CD14-positive monocyte (primary cell): ENCODE data around the gene ANAPC13. TPM values are rescaled to one million over a fixed set of nuclear protein-coding genes. Genes with fewer than 3 reads are reported as not detected.

Experiments used
- DNase-seq, 3 donors: peaks; one replicate each; pipeline ENCODE4 v3.0.0-alpha.2; 2011 to 2022
- H2AFZ ChIP-seq: 2 replicates; pipeline ENCODE4 v1.6.0; 2012; ENCODE audit warnings: mild to moderate bottlenecking, low read depth, low read length, inconsistent platforms; ENCODE audit not compliant: insufficient read depth, poor library complexity, severe bottlenecking
- H3K27ac ChIP-seq, 2 donors: 1 replicate in 1 of 2; 2 replicates in 1 of 2; pipeline ENCODE4 v1.5.1; 2012 to 2013; ENCODE audit warnings: low read length in 2 of 2, control low read depth in 1 of 2, inconsistent platforms in 1 of 2, low read depth in 1 of 2, mild to moderate bottlenecking in 1 of 2
- H3K27me3 ChIP-seq, 2 donors: one replicate each; pipeline versions ENCODE4 v1.6.0 to v1.6.1; 2011 to 2013; ENCODE audit warnings: low read length in 2 of 2; ENCODE audit not compliant: control insufficient read depth in 2 of 2, insufficient read depth in 2 of 2
- H3K36me3 ChIP-seq, 2 donors: replicated peaks in 1 of 2; 1 replicate in 1 of 2; 2 replicates in 1 of 2; pipeline versions ENCODE4 v1.5.1 to v1.6.1; 2012 to 2013; ENCODE audit warnings: low read length in 2 of 2, control low read depth in 1 of 2, inconsistent platforms in 1 of 2, mild to moderate bottlenecking in 1 of 2; ENCODE audit not compliant: insufficient read depth in 2 of 2, control insufficient read depth in 1 of 2
- H3K4me1 ChIP-seq, 2 donors: 1 replicate in 1 of 2; 2 replicates in 1 of 2; pipeline versions ENCODE4 v1.5.1 to v1.6.1; 2012 to 2013; ENCODE audit warnings: low read length in 2 of 2, control low read depth in 1 of 2, inconsistent platforms in 1 of 2, mild to moderate bottlenecking in 1 of 2, moderate library complexity in 1 of 2; ENCODE audit not compliant: insufficient read depth in 2 of 2, control insufficient read depth in 1 of 2
- H3K4me2 ChIP-seq: replicated peaks from 2 replicates; pipeline ENCODE3; 2012; ENCODE audit warnings: low read length, moderate library complexity, mild to moderate bottlenecking; ENCODE audit not compliant: poor library complexity, severe bottlenecking; ENCODE audit errors: extremely low read depth
- H3K4me3 ChIP-seq, 3 experiments: fragments of 200-600 bp in 1 of 3; sonication (generic) in 1 of 3; replicated peaks in 1 of 3; 1 replicate in 2 of 3; 2 replicates in 1 of 3; pipeline ENCODE4 v1.5.1; 2011 to 2013; ENCODE audit warnings: low read length in 3 of 3, mild to moderate bottlenecking in 3 of 3, control low read depth in 2 of 3, low read depth in 2 of 3, inconsistent platforms in 1 of 3, moderate library complexity in 1 of 3
- H3K79me2 ChIP-seq: 2 replicates; pipeline ENCODE4 v1.6.0; 2012; ENCODE audit warnings: mild to moderate bottlenecking, control low read depth, inconsistent platforms, low read length, moderate library complexity; ENCODE audit not compliant: insufficient read depth
- H3K9ac ChIP-seq: 2 replicates; pipeline ENCODE4 v1.6.0; 2017; ENCODE audit warnings: low read length, mild to moderate bottlenecking; ENCODE audit not compliant: insufficient read depth, poor library complexity, severe bottlenecking
- H3K9me3 ChIP-seq, 2 donors: replicated peaks in 1 of 2; 1 replicate in 1 of 2; 2 replicates in 1 of 2; pipeline versions ENCODE4 v1.5.1 to v1.6.1; 2012 to 2013; ENCODE audit warnings: low read length in 2 of 2, control low read depth in 1 of 2; ENCODE audit not compliant: control insufficient read depth in 1 of 2, insufficient read depth in 1 of 2
- H4K20me1 ChIP-seq: 2 replicates; pipeline ENCODE4 v1.6.0; 2012; ENCODE audit warnings: mild to moderate bottlenecking, low read length, control low read depth, moderate library complexity; ENCODE audit not compliant: insufficient read depth
- H3K27ac Mint-ChIP-seq, 7 donors: one replicate each; pipeline ENCODE4 v1.8.0; 2020; ENCODE audit warnings: mild to moderate bottlenecking in 7 of 7, mixed read lengths in 7 of 7, moderate library complexity in 6 of 7, inconsistent platforms in 2 of 7
- H3K27me3 Mint-ChIP-seq, 3 donors: one replicate each; pipeline ENCODE4 v1.8.0; 2021 to 2022; ENCODE audit warnings: low read depth in 3 of 3, mild to moderate bottlenecking in 3 of 3, mixed read lengths in 3 of 3, moderate library complexity in 3 of 3, inconsistent platforms in 1 of 3
- H3K36me3 Mint-ChIP-seq, 2 donors: one replicate each; pipeline ENCODE4 v1.8.0; 2020; ENCODE audit warnings: mixed read lengths in 2 of 2, inconsistent platforms in 1 of 2, mild to moderate bottlenecking in 1 of 2
- H3K4me1 Mint-ChIP-seq: one replicate; pipeline ENCODE4 v1.8.0; 2020; ENCODE audit warnings: mild to moderate bottlenecking, mixed read lengths
- H3K4me3 Mint-ChIP-seq, 2 donors: one replicate each; pipeline ENCODE4 v1.8.0; 2020; ENCODE audit warnings: mild to moderate bottlenecking in 2 of 2, mixed read lengths in 2 of 2, moderate library complexity in 1 of 2
- H3K9me3 Mint-ChIP-seq, 7 donors: one replicate each; pipeline ENCODE4 v1.8.0; 2020 to 2022; ENCODE audit warnings: mixed read lengths in 7 of 7, mild to moderate bottlenecking in 6 of 7, moderate library complexity in 6 of 7, inconsistent platforms in 2 of 7
- CTCF ChIP-seq: fragments of 200-600 bp; IDR thresholded peaks from one replicate; pipeline ENCODE4 v1.8.0; 2022; ENCODE audit warnings: antibody characterized with exemption, mild to moderate bottlenecking
- WGBS: methylation state at CpG from one replicate; pipeline ENCODE4 v1.1.5; 2013; ENCODE audit warnings: missing lambda C conversion rate; ENCODE audit not compliant: insufficient coverage; 5-methylcytosine and 5-hydroxymethylcytosine counted together
- intact Hi-C, 2 donors: fragments of 100-400 bp; cut with micrococcal nuclease; formaldehyde crosslinking; loops; one replicate each; pipeline versions ENCODE4 v1.15.0 to v1.15.1; 2023
- polyA plus RNA-seq, 3 donors: library from polyadenylated mRNA; depleted of rRNA in 1 of 3; unstranded in 2 of 3; stranded (reverse) in 1 of 3; fragments of 300-500 nt in 2 of 3; fragments of >200 nt in 1 of 3; fragmentation: Illumina TruSeq in 2 of 3; gene quantifications; 1 replicate in 2 of 3; 2 replicates in 1 of 3; pipeline ENCODE4 v1.2.3, GENCODE V29; 2012 to 2021

Gene ANAPC13
- polyA plus RNA-seq, 3 donors = 33.5 to 102 (median 92.4) TPM

GRCh38 chr3:134511500-134511899 lies 25.7 kb upstream of the ANAPC13 start:
- H3K79me2 ChIP-seq = peaks cover 44% of the 10 kb centered on the region
- no peak overlapping the region for H3K9ac ChIP-seq
- H3K9me3 Mint-ChIP-seq = peaks cover 12 to 20% (median 16%) of the 10 kb centered on the region in 7 donors
- no CpG with 5 or more reads among the region's 2 CpGs for WGBS
- H3K4me2 ChIP-seq = no peak overlapping the region
- peak overlapping the region in 5 of 7 donors; percentile 1 to 89 (median 80) for H3K27ac Mint-ChIP-seq
- H3K27ac ChIP-seq = peak overlapping the region in 1 of 2 donors; percentile 43
- no peak overlapping the region for H2AFZ ChIP-seq
- H3K4me1 ChIP-seq = no peaks in the 10 kb centered on the region
- H3K36me3 Mint-ChIP-seq = peaks cover 63 to 66% of the 10 kb centered on the region in 2 donors
- H3K27me3 ChIP-seq = no peaks in the 10 kb centered on the region
- peaks cover 5% of the 10 kb centered on the region for H4K20me1 ChIP-seq
- DNase-seq = peak; percentile 11 to 30 (median 23)
- intact Hi-C loops = no loop called here
- no peak for TF ChIP-seq CTCF
- H3K4me3 Mint-ChIP-seq = no peak overlapping the region
- H3K4me3 ChIP-seq = no peak overlapping the region
- peaks cover 55 to 86% of the 10 kb centered on the region in 2 donors for H3K36me3 ChIP-seq
- H3K4me1 Mint-ChIP-seq = peaks cover 9% of the 10 kb centered on the region
- peaks cover 0 to 2% (median 1%) of the 10 kb centered on the region in 3 donors for H3K27me3 Mint-ChIP-seq
- H3K9me3 ChIP-seq = peaks cover 14 to 17% of the 10 kb centered on the region in 2 donors

- no peak overlapping the region for H3K4me2 ChIP-seq
- peaks cover 40 to 85% of the 10 kb centered on the region in 2 donors for H3K36me3 ChIP-seq
- Mint-ChIP-seq H3K4me1 (peaks cover 4% of the 10 kb centered on the region), H3K9me3 (peaks cover 14 to 36% (median 24%) of the 10 kb centered on the region in 7 donors), H3K27ac (peak overlapping the region in 3 of 7 donors; percentile 1 to 43 (median 33)), H3K27me3 (no peaks in the 10 kb centered on the region), H3K4me3 (no peak overlapping the region), H3K36me3 (peaks cover 69 to 79% of the 10 kb centered on the region in 2 donors)
- H3K27ac ChIP-seq = peak overlapping the region in 1 of 2 donors; percentile 9
- DNase-seq = no peak
- no peak for TF ChIP-seq CTCF
- H3K4me3 ChIP-seq = no peak overlapping the region
- intact Hi-C loops = no loop called here
- peaks cover 82% of the 10 kb centered on the region for H3K79me2 ChIP-seq
- peaks cover 26% of the 10 kb centered on the region for H4K20me1 ChIP-seq
- H3K27me3 ChIP-seq = no peaks in the 10 kb centered on the region
- no peak overlapping the region for H3K9ac ChIP-seq
- no peaks in the 10 kb centered on the region for H3K4me1 ChIP-seq
- no peak overlapping the region for H2AFZ ChIP-seq
- WGBS = 85% methylated on average over 3 of the region's 3 CpGs
- peaks cover 7 to 10% of the 10 kb centered on the region in 2 donors for H3K9me3 ChIP-seq
Observed at GRCh38 chr3:134505485-134505884, 19.7 kb upstream of the ANAPC13 start.
